Ishikawa (cell line): ENCODE measurements around the gene NCAPG2.

Experiments
- CREB1 ChIP-seq: IDR thresholded peaks from 2 replicates; pipeline ENCODE4 v1.6.1; 2012; ENCODE audit warnings: low read depth
- EP300 ChIP-seq: IDR thresholded peaks from 2 replicates; pipeline ENCODE4 v1.6.1; 2012; ENCODE audit warnings: borderline replicate concordance
- RAD21 ChIP-seq: IDR thresholded peaks from 2 replicates; pipeline ENCODE4 v1.6.1; 2012; ENCODE audit warnings: low read depth
- TAF1 ChIP-seq: IDR thresholded peaks from 2 replicates; pipeline ENCODE4 v1.6.1; 2012; ENCODE audit warnings: low read depth, mild to moderate bottlenecking

DNA sequence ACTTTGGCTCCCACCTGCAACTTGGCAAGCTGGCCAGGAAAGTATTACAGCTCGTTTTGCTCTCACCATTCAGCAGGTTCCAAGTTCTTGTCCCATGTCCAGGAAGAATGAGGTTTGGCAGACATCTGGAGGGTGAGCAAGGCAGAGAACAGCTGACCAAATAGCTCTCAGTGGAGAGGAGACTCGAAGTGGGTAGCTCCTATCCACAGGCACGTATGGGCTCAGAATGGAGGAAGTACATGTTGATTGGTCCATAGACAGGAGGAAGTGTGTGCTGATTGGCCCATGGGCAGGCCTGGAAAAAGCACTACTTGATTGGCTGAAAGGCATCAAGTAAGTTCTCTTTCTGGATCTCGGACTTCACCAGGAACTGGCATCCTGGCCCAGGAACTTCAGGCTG lies 3.0 kb upstream of the NCAPG2 start:
- TF ChIP-seq CREB1 (no peak), TAF1 (no peak), RAD21 (no peak), EP300 (no peak)
